HepG2 (cell line): ENCODE data around the gene CTDP1. TPM values are rescaled to one million over a fixed set of nuclear protein-coding genes. Genes with fewer than 3 reads are reported as not detected.

Source experiments
- ATAC-seq: fragments of 200-7000 bp; cut with Tn5 transposase; 3 replicates; pipeline ENCODE4 v1.9.1; 2020; ENCODE audit warnings: mild to moderate bottlenecking, moderate library complexity
- BruUV-seq: library from RNA; stranded (reverse); fragments of 400-500 nt; replicated peaks from 2 replicates; lab custom pipeline; 2021; lab: Mats Ljungman, UMichigan
- CTCF ChIA-PET: fragments of 300-600 bp; formaldehyde crosslinking; extraction: SDS; loops from one replicate; lab custom pipeline; 2021; ENCODE audit warnings: low total read pairs, inconsistent platforms, low intra/inter-chr PET ratio; lab: Yijun Ruan, JAX
- POLR2A ChIA-PET: fragments of 350-600 bp; sonication (Branson Sonifier 250); formaldehyde crosslinking; loops from one replicate; lab custom pipeline; 2020; ENCODE audit warnings: antibody characterized with exemption, inconsistent platforms; lab: Yijun Ruan, JAX
- DNase-seq: peaks from one replicate; pipeline ENCODE4 v3.0.0-alpha.2; 2015; ENCODE audit warnings: low spot score
- FAIRE-seq: peaks from 3 replicates; lab custom pipeline; 2011; peaks lifted over from hg19 to GRCh38; lab: Jason Lieb, UNC
- H2AFZ ChIP-seq: one replicate; pipeline ENCODE4 v1.6.1; 2011; ENCODE audit warnings: low read length, inconsistent platforms
- H3K27ac ChIP-seq: fragments of 300-600 bp; 3 replicates; pipeline ENCODE4 v1.8.0; 2011; ENCODE audit warnings: mixed run types, mild to moderate bottlenecking, mixed read lengths, low read length, inconsistent platforms; ENCODE audit not compliant: insufficient read depth; ENCODE audit errors: extremely low read length
- H3K27me3 ChIP-seq, 2 experiments: fragments of 200-600 bp in 1 of 2; 2 replicates in 1 of 2; 3 replicates in 1 of 2; pipeline versions ENCODE4 v1.6.0 to v1.8.0; 2011; ENCODE audit warnings: low read length in 2 of 2, mild to moderate bottlenecking in 2 of 2, moderate library complexity in 2 of 2, inconsistent platforms in 1 of 2; ENCODE audit not compliant: insufficient read depth in 2 of 2, control insufficient read depth in 1 of 2
- H3K36me3 ChIP-seq, 2 experiments: fragments of 200-600 bp in 1 of 2; replicated peaks in 1 of 2; 2 replicates in 1 of 2; 3 replicates in 1 of 2; pipeline versions ENCODE4 v1.5.1 to v1.8.0; 2011; ENCODE audit warnings: low read length in 2 of 2, inconsistent platforms in 1 of 2; ENCODE audit not compliant: insufficient read depth in 2 of 2, control insufficient read depth in 1 of 2
- H3K4me1 ChIP-seq: 2 replicates; pipeline ENCODE4 v1.5.1; 2012; ENCODE audit warnings: low read length, inconsistent platforms; ENCODE audit not compliant: insufficient read depth
- H3K4me2 ChIP-seq: 2 replicates; pipeline ENCODE4 v1.6.0; 2011; ENCODE audit warnings: low read depth, low read length, inconsistent platforms
- H3K4me3 ChIP-seq, 3 experiments: fragments of 200-600 bp in 1 of 3; sonication (generic), shearing (Covaris generic) in 1 of 3; replicated peaks in 1 of 3; 2 replicates each; pipeline ENCODE4 v1.5.1; 2011 to 2016; ENCODE audit warnings: low read length in 3 of 3, inconsistent platforms in 2 of 3, low read depth in 2 of 3, mild to moderate bottlenecking in 2 of 3, control low read depth in 1 of 3, mixed read lengths in 1 of 3; ENCODE audit not compliant: insufficient read depth in 1 of 3
- H3K79me2 ChIP-seq: one replicate; pipeline ENCODE4 v1.6.1; 2011; ENCODE audit warnings: low read length, inconsistent platforms; ENCODE audit not compliant: insufficient read depth
- H3K9ac ChIP-seq: 2 replicates; pipeline ENCODE4 v1.6.0; 2011; ENCODE audit warnings: mild to moderate bottlenecking, low read depth, low read length, inconsistent platforms; ENCODE audit not compliant: insufficient read depth
- H3K9me3 ChIP-seq: 2 replicates; pipeline ENCODE4 v1.5.1; 2012; ENCODE audit warnings: mild to moderate bottlenecking, low read length
- H4K20me1 ChIP-seq: 2 replicates; pipeline ENCODE4 v1.6.0; 2011; ENCODE audit warnings: inconsistent platforms, mild to moderate bottlenecking, low read length, moderate library complexity; ENCODE audit not compliant: insufficient read depth
- SOX13 ChIP-seq, 3 experiments: fragments of 450-650 bp in 1 of 3; sonication (generic) in 1 of 3; formaldehyde crosslinking in 1 of 3; IDR thresholded peaks in 2 of 3; conservative IDR thresholded peaks in 1 of 3; 2 replicates each; pipeline versions ENCODE4 v1.5.0 to v1.6.1; 2016 to 2020; ENCODE audit warnings: antibody characterized with exemption in 1 of 3, mild to moderate bottlenecking in 1 of 3, missing compliant biosample characterization in 1 of 3, missing genetic modification reagents in 1 of 3, moderate library complexity in 1 of 3
- SRF ChIP-seq: IDR thresholded peaks from 2 replicates; pipeline ENCODE4 v1.6.1; 2011; ENCODE audit warnings: mild to moderate bottlenecking, low read depth, low read length, moderate library complexity
- ZBTB7A ChIP-seq: sonication (generic); formaldehyde crosslinking; IDR thresholded peaks from 2 replicates; pipeline ENCODE4 v1.8.0; 2022; ENCODE audit warnings: mild to moderate bottlenecking, missing genetic modification reagents
- ZEB1 ChIP-seq: IDR thresholded peaks from 2 replicates; pipeline ENCODE4 v1.6.1; 2012; ENCODE audit warnings: mild to moderate bottlenecking, low read depth, inconsistent platforms; ENCODE audit not compliant: insufficient replicate concordance
- ZFP1 ChIP-seq: IDR thresholded peaks from 2 replicates; pipeline ENCODE4 v1.6.1; 2016
- ZNF331 ChIP-seq: sonication (generic); formaldehyde crosslinking; IDR thresholded peaks from 2 replicates; pipeline ENCODE4 v1.4.0; 2020; ENCODE audit warnings: missing genetic modification reagents
- ZNF704 ChIP-seq: sonication (generic); formaldehyde crosslinking; IDR thresholded peaks from 2 replicates; pipeline ENCODE4 v1.8.1; 2023; ENCODE audit warnings: mild to moderate bottlenecking, inconsistent platforms, moderate library complexity, missing genetic modification reagents, borderline replicate concordance
- ZNF816 ChIP-seq: sonication (generic); formaldehyde crosslinking; IDR thresholded peaks from 2 replicates; pipeline ENCODE4 v1.8.0; 2022; ENCODE audit warnings: missing genetic modification reagents, mild to moderate bottlenecking, borderline replicate concordance
- WGBS: methylation state at CpG from one replicate; pipeline ENCODE4 v1.1.6; 2017; ENCODE audit warnings: low lambda C conversion rate; 5-methylcytosine and 5-hydroxymethylcytosine counted together
- in situ Hi-C: cut with HindIII; loops from 2 replicates; pipeline ENCODE4 v1.10.0; 2017; ENCODE audit warnings: low pct_unique_long_range_greater_than_20kb; ENCODE audit not compliant: extremely low pct_ligation_motif_present
- intact Hi-C: fragments of 100-400 bp; cut with micrococcal nuclease; formaldehyde crosslinking; loops from one replicate; pipeline ENCODE4 v1.10.0; 2022; ENCODE audit not compliant: unreplicated experiment
- polyA plus RNA-seq, 8 experiments: library from polyadenylated mRNA; depleted of rRNA in 3 of 8; stranded (reverse) in 7 of 8; unstranded in 1 of 8; fragments of >200 nt; fragmentation: Illumina TruSeq in 4 of 8; extraction: Trizol in 4 of 8; gene quantifications; 2 replicates each; pipeline versions ENCODE4 v1.2.1 to v1.2.3, GENCODE V29; 2011 to 2016; ENCODE audit warnings: low read depth in 4 of 8, missing spikeins in 1 of 8, mixed read lengths in 1 of 8; ENCODE audit not compliant: insufficient read depth in 1 of 8
- total RNA-seq, 5 experiments: library from RNA; depleted of rRNA; stranded (reverse); fragments of >200 nt; fragmentation: Illumina TruSeq; extraction: Trizol; gene quantifications; 2 replicates each; pipeline ENCODE4 v1.2.3, GENCODE V29; 2016; ENCODE audit warnings: low read depth in 1 of 5
- TF ChIP-seq, protein P1 (sequence below): sonication (generic); formaldehyde crosslinking; IDR thresholded peaks from 2 replicates; pipeline ENCODE4 v1.4.0; 2020; ENCODE audit warnings: missing genetic modification reagents
- TF ChIP-seq, protein P2 (sequence below): sonication (generic); formaldehyde crosslinking; IDR thresholded peaks from 2 replicates; pipeline ENCODE4 v1.4.0; 2020; ENCODE audit warnings: mild to moderate bottlenecking, low read depth, missing genetic modification reagents
- TF ChIP-seq, protein P3 (sequence below): IDR thresholded peaks from 2 replicates; pipeline ENCODE4 v1.6.1; 2016; ENCODE audit warnings: low read depth

CTDP1 gene
- total and polyA plus RNA-seq, 2 of the 13 experiments (the other 11 are each of a cell fraction or from before 2014, with no cell fraction given), result 6.9 to 11.0 TPM

- ATAC-seq, result no peak
- H3K4me1 ChIP-seq, result peaks cover 57% of the 10 kb centered on the region
- H3K27me3 ChIP-seq, result peaks cover 2 to 26% of the 10 kb centered on the region in 2 experiments
- TF ChIP-seq ZBTB7A (CRISPR knock-in tag) (no peak), SOX13 (IDR thresholded peaks at IDR 0.05) (no peak), SOX13 (CRISPR knock-in tag; conservative IDR thresholded peaks at IDR 0.05 in 1 of 2, IDR thresholded peaks at IDR 0.05 in 1 of 2) (no peak), SRF (no peak), ZEB1 (no peak), ZNF331 (CRISPR knock-in tag) (no peak), ZNF704 (CRISPR knock-in tag) (no peak), ZNF816 (CRISPR knock-in tag) (no peak), ZFP1 (CRISPR knock-in tag) (no peak)
- TF ChIP-seq, protein P1, sequence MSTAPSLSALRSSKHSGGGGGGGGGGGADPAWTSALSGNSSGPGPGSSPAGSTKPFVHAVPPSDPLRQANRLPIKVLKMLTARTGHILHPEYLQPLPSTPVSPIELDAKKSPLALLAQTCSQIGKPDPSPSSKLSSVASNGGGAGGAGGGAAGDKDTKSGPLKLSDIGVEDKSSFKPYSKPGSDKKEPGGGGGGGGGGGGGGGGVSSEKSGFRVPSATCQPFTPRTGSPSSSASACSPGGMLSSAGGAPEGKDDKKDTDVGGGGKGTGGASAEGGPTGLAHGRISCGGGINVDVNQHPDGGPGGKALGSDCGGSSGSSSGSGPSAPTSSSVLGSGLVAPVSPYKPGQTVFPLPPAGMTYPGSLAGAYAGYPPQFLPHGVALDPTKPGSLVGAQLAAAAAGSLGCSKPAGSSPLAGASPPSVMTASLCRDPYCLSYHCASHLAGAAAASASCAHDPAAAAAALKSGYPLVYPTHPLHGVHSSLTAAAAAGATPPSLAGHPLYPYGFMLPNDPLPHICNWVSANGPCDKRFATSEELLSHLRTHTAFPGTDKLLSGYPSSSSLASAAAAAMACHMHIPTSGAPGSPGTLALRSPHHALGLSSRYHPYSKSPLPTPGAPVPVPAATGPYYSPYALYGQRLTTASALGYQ (CRISPR knock-in tag), result no peak
- TF ChIP-seq, protein P2, sequence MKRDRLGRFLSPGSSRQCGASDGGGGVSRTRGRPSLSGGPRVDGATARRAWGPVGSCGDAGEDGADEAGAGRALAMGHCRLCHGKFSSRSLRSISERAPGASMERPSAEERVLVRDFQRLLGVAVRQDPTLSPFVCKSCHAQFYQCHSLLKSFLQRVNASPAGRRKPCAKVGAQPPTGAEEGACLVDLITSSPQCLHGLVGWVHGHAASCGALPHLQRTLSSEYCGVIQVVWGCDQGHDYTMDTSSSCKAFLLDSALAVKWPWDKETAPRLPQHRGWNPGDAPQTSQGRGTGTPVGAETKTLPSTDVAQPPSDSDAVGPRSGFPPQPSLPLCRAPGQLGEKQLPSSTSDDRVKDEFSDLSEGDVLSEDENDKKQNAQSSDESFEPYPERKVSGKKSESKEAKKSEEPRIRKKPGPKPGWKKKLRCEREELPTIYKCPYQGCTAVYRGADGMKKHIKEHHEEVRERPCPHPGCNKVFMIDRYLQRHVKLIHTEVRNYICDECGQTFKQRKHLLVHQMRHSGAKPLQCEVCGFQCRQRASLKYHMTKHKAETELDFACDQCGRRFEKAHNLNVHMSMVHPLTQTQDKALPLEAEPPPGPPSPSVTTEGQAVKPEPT (CRISPR knock-in tag), result no peak
- TF ChIP-seq, protein P3, sequence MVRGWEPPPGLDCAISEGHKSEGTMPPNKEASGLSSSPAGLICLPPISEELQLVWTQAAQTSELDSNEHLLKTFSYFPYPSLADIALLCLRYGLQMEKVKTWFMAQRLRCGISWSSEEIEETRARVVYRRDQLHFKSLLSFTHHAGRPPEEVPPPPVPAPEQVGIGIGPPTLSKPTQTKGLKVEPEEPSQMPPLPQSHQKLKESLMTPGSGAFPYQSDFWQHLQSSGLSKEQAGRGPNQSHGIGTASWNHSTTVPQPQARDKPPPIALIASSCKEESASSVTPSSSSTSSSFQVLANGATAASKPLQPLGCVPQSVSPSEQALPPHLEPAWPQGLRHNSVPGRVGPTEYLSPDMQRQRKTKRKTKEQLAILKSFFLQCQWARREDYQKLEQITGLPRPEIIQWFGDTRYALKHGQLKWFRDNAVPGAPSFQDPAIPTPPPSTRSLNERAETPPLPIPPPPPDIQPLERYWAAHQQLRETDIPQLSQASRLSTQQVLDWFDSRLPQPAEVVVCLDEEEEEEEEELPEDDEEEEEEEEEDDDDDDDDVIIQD (CRISPR knock-in tag), result no peak
- no peaks in the 10 kb centered on the region for H3K79me2 ChIP-seq
- H3K9me3 ChIP-seq, result no peaks in the 10 kb centered on the region
- POLR2A ChIA-PET, result no interaction called here
- no peaks in the 10 kb centered on the region for H4K20me1 ChIP-seq
- intact Hi-C loops (no loop called here), in situ Hi-C loops (no loop called here)
- no peak overlapping the region for H3K27ac ChIP-seq
- no peak for DNase-seq
- no peak for FAIRE-seq
- H3K36me3 ChIP-seq, result no peaks in the 10 kb centered on the region
- no peak overlapping the region for H3K9ac ChIP-seq
- CTCF ChIA-PET, result no interaction called here
- H3K4me3 ChIP-seq, result no peak overlapping the region
- no peak overlapping the region for H3K4me2 ChIP-seq
- BruUV-seq, result no TSS peak
- no peak overlapping the region for H2AFZ ChIP-seq
- 76% methylated on average over 4 of the region's 4 CpGs for WGBS
These were observed 113.4 kb downstream of the CTDP1 start for GRCh38 chr18:79792988-79793355.
